Measurements from ENCODE around the gene NHLRC4.

DNA sequence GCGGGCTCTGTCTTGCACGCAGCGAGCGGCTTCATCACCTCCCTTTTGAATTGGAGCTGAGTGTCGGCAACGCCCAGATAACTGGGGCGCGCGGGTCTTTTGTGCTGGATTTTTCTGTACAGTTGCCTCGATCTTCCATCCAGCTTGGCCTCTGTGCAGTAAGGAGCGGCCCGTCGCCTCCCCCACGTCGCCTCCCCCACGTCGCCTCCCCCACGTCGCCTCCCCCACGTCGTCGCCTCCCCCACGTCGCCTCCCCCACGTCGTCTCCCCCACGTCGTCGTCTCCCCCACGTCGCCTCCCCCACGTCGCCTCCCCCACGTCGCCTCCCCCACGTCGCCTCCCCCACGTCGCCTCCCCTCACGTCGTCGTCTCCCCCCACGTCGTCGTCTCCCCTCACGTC lies 22.3 kb upstream of the NHLRC4 start:
- TF ChIP-seq, protein P1, sequence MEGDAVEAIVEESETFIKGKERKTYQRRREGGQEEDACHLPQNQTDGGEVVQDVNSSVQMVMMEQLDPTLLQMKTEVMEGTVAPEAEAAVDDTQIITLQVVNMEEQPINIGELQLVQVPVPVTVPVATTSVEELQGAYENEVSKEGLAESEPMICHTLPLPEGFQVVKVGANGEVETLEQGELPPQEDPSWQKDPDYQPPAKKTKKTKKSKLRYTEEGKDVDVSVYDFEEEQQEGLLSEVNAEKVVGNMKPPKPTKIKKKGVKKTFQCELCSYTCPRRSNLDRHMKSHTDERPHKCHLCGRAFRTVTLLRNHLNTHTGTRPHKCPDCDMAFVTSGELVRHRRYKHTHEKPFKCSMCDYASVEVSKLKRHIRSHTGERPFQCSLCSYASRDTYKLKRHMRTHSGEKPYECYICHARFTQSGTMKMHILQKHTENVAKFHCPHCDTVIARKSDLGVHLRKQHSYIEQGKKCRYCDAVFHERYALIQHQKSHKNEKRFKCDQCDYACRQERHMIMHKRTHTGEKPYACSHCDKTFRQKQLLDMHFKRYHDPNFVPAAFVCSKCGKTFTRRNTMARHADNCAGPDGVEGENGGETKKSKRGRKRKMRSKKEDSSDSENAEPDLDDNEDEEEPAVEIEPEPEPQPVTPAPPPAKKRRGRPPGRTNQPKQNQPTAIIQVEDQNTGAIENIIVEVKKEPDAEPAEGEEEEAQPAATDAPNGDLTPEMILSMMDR (IDR thresholded peaks at IDR 0.05), result no peak
- TF ChIP-seq EP300 (IDR thresholded peaks at IDR 0.05) (no peak), POLR2AphosphoS5 (IDR thresholded peaks at IDR 0.05) (no peak)

Measured in stomach (tissue), 4 donors.